GM21786 (cell line): ENCODE measurements around the gene DCTN3.
A peak's percentile ranks its signal among the peaks of the same experiment; 100 is the strongest.

Experiments
- ATAC-seq: cut with Tn5 transposase; IDR thresholded peaks from one replicate; pipeline ENCODE4 v1.9.1; 2021; ENCODE audit not compliant: unreplicated experiment

DCTN3 gene

GRCh38 chr9:34620061-34620994 is at the start of gene DCTN3:
Gene DCTN3, minus strand, starts transcription at chr9:34620495. Its CDS starts 31 bp downstream, at chr9:34620464.
- ATAC-seq, result peak; percentile 99

- peak; percentile 59 for ATAC-seq
Measured at GRCh38 chr9:34665381-34666250, 45.3 kb upstream of the DCTN3 start.

- peak; percentile 13 for ATAC-seq
Measured at GRCh38 chr9:34665067-34665380, 44.7 kb upstream of the DCTN3 start.

- peak; percentile 63 for ATAC-seq
Measured at GRCh38 chr9:34664281-34665066, 44.2 kb upstream of the DCTN3 start.

- ATAC-seq, result no peak
Measured at GRCh38 chr9:34663303-34663605, 43.0 kb upstream of the DCTN3 start.

- ATAC-seq, result no peak
Measured at GRCh38 chr9:34662526-34663302, 42.4 kb upstream of the DCTN3 start, which contains the start of gene CCL27. Gene CCL27, minus strand, starts transcription at chr9:34662657. Its CDS starts 24 bp downstream, at chr9:34662633.

GRCh38 chr9:34659592-34660253 is 39.4 kb upstream of the DCTN3 start:
- ATAC-seq, result no peak

- no peak for ATAC-seq
Measured at GRCh38 chr9:34658461-34658860, 38.2 kb upstream of the DCTN3 start.

- no peak for ATAC-seq
Measured at GRCh38 chr9:34656992-34657391, 36.7 kb upstream of the DCTN3 start.

GRCh38 chr9:34655394-34655793 is 35.1 kb upstream of the DCTN3 start:
- no peak for ATAC-seq

- ATAC-seq, result no peak
Measured at GRCh38 chr9:34654323-34655051, 34.2 kb upstream of the DCTN3 start.

- ATAC-seq, result no peak
Measured at GRCh38 chr9:34653151-34654072, 33.1 kb upstream of the DCTN3 start.

GRCh38 chr9:34652602-34653000 is 32.3 kb upstream of the DCTN3 start:
- ATAC-seq, result no peak

GRCh38 chr9:34651876-34652601 is 31.7 kb upstream of the DCTN3 start, which contains the start of gene IL11RA:
Gene IL11RA, plus strand, starts transcription at chr9:34652185. Its CDS starts 3,033 bp downstream, at chr9:34655218.
- no peak for ATAC-seq

- ATAC-seq, result no peak
Measured at GRCh38 chr9:34651321-34651720, 31.0 kb upstream of the DCTN3 start.

GRCh38 chr9:34650816-34651215 is 30.5 kb upstream of the DCTN3 start:
- no peak for ATAC-seq

- ATAC-seq, result no peak
Measured at GRCh38 chr9:34648673-34649072, 28.4 kb upstream of the DCTN3 start.
